IMR-90 (cell line): ENCODE data around the gene KCNIP1. TPM values are rescaled to one million over a fixed set of nuclear protein-coding genes. Genes with fewer than 3 reads are reported as not detected.

Source experiments
- ATAC-seq: fragments of 200-7000 bp; cut with Tn5 transposase; 2 replicates; pipeline ENCODE4 v1.9.1; 2020; ENCODE audit warnings: low read depth, mild to moderate bottlenecking, moderate library complexity
- BruUV-seq: library from RNA; stranded (reverse); fragments of 400-500 nt; replicated peaks from 2 replicates; lab custom pipeline; 2021; lab: Mats Ljungman, UMichigan
- CTCF ChIA-PET: fragments of 300-600 bp; formaldehyde crosslinking; extraction: SDS; loops from one replicate; lab custom pipeline; 2021; ENCODE audit warnings: antibody characterized with exemption; lab: Yijun Ruan, JAX
- POLR2A ChIA-PET: fragments of 300-600 bp; sonication (Branson Sonifier 250); formaldehyde crosslinking; loops from one replicate; lab custom pipeline; 2022; ENCODE audit warnings: antibody characterized with exemption; ENCODE audit not compliant: unreplicated experiment; lab: Charles Lee
- DNase-seq: peaks from one replicate; pipeline ENCODE4 v3.0.0; 2013
- H2AFZ ChIP-seq: replicated peaks from 2 replicates; pipeline ENCODE3; 2013; ENCODE audit warnings: low read length, mild to moderate bottlenecking; ENCODE audit not compliant: poor library complexity
- H2AK5ac ChIP-seq: 2 replicates; pipeline ENCODE4 v1.6.1; 2013; ENCODE audit warnings: low read depth, low read length, inconsistent platforms
- H2AK9ac ChIP-seq: replicated peaks from 2 replicates; pipeline ENCODE3; 2013; ENCODE audit warnings: mild to moderate bottlenecking, low read depth, low read length, moderate library complexity; ENCODE audit not compliant: poor library complexity
- H2BK120ac ChIP-seq: 2 replicates; pipeline ENCODE4 v1.6.1; 2013; ENCODE audit warnings: low read depth, low read length, inconsistent platforms
- H2BK15ac ChIP-seq: 3 replicates; pipeline ENCODE4 v1.6.1; 2013; ENCODE audit warnings: low read depth, low read length, inconsistent platforms
- H2BK20ac ChIP-seq: 2 replicates; pipeline ENCODE4 v1.6.1; 2013; ENCODE audit warnings: low read depth, mild to moderate bottlenecking, inconsistent platforms, low read length, moderate library complexity
- H2BK5ac ChIP-seq: 2 replicates; pipeline ENCODE4 v1.6.1; 2013; ENCODE audit warnings: mild to moderate bottlenecking, low read depth, low read length, inconsistent platforms; ENCODE audit not compliant: poor library complexity, severe bottlenecking
- H3K14ac ChIP-seq: replicated peaks from 2 replicates; pipeline ENCODE4 v1.6.1; 2013; ENCODE audit warnings: low read depth, low read length, inconsistent platforms
- H3K18ac ChIP-seq: 2 replicates; pipeline ENCODE4 v1.6.1; 2013; ENCODE audit warnings: low read depth, low read length, control low read depth
- H3K23ac ChIP-seq: 2 replicates; pipeline ENCODE4 v1.6.1; 2013; ENCODE audit warnings: low read depth, low read length, inconsistent platforms
- H3K27ac ChIP-seq: 2 replicates; pipeline ENCODE4 v1.5.1; 2013; ENCODE audit warnings: mild to moderate bottlenecking, control low read depth, low read length; ENCODE audit not compliant: insufficient read depth
- H3K27me3 ChIP-seq: 2 replicates; pipeline ENCODE4 v1.6.1; 2013; ENCODE audit warnings: low read length; ENCODE audit not compliant: control insufficient read depth, insufficient read depth
- H3K36me3 ChIP-seq: 2 replicates; pipeline ENCODE4 v1.6.1; 2013; ENCODE audit warnings: low read length, mixed read lengths; ENCODE audit not compliant: control insufficient read depth, insufficient read depth
- H3K4ac ChIP-seq: 2 replicates; pipeline ENCODE4 v1.6.1; 2013; ENCODE audit warnings: low read depth, low read length, inconsistent platforms
- H3K4me1 ChIP-seq: 2 replicates; pipeline ENCODE4 v1.6.1; 2013; ENCODE audit warnings: low read length, mixed read lengths; ENCODE audit not compliant: control insufficient read depth, insufficient read depth
- H3K4me2 ChIP-seq: 2 replicates; pipeline ENCODE4 v1.6.1; 2013; ENCODE audit warnings: low read depth, mild to moderate bottlenecking, control low read depth, low read length, moderate library complexity
- H3K4me3 ChIP-seq: 2 replicates; pipeline ENCODE4 v1.5.1; 2013; ENCODE audit warnings: low read depth, mild to moderate bottlenecking, control low read depth, low read length, moderate library complexity; ENCODE audit not compliant: insufficient read depth
- H3K56ac ChIP-seq: 2 replicates; pipeline ENCODE4 v1.6.1; 2013; ENCODE audit warnings: low read length, inconsistent platforms; ENCODE audit not compliant: insufficient read depth; ENCODE audit errors: extremely low read depth
- H3K79me1 ChIP-seq, 2 experiments: 2 replicates each; pipeline ENCODE4 v1.6.1; 2013; ENCODE audit warnings: low read length in 2 of 2, inconsistent platforms in 1 of 2, low read depth in 1 of 2
- H3K9ac ChIP-seq: 2 replicates; pipeline ENCODE4 v1.6.1; 2013; ENCODE audit warnings: low read depth, low read length, control low read depth
- H3K9me1 ChIP-seq: 2 replicates; pipeline ENCODE4 v1.6.1; 2013; ENCODE audit warnings: low read length, inconsistent platforms; ENCODE audit not compliant: insufficient read depth
- H3K9me3 ChIP-seq: 2 replicates; pipeline ENCODE4 v1.6.1; 2013; ENCODE audit warnings: low read length; ENCODE audit not compliant: control insufficient read depth, insufficient read depth
- H4K20me1 ChIP-seq: 2 replicates; pipeline ENCODE4 v1.6.1; 2013; ENCODE audit warnings: low read length, inconsistent platforms; ENCODE audit not compliant: insufficient read depth
- H4K5ac ChIP-seq: 2 replicates; pipeline ENCODE4 v1.6.1; 2013; ENCODE audit warnings: mild to moderate bottlenecking, low read depth, low read length, control low read depth
- H4K8ac ChIP-seq, 2 experiments: 2 replicates each; pipeline ENCODE4 v1.6.1; 2013; ENCODE audit warnings: low read depth in 2 of 2, low read length in 2 of 2, control low read depth in 1 of 2, inconsistent platforms in 1 of 2
- H4K91ac ChIP-seq: 2 replicates; pipeline ENCODE4 v1.6.1; 2013; ENCODE audit warnings: low read depth, low read length, inconsistent platforms; ENCODE audit not compliant: insufficient read depth
- SMC3 ChIP-seq: fragments of 150-350 bp; IDR thresholded peaks from 2 replicates; pipeline ENCODE4 v1.6.1; 2016; ENCODE audit warnings: low read depth, mild to moderate bottlenecking, antibody characterized with exemption, low read length, moderate library complexity
- WGBS, 2 experiments: methylation state at CpG; one replicate each; pipeline versions ENCODE4 v1.1.5 to v1.1.7; 2013; ENCODE audit warnings: missing lambda C conversion rate in 2 of 2; ENCODE audit not compliant: insufficient read length in 1 of 2; ENCODE audit errors: extremely low coverage in 2 of 2; 5-methylcytosine and 5-hydroxymethylcytosine counted together
- dilution Hi-C: fragments of 300-500 bp; cut with HindIII; formaldehyde crosslinking; loops from one replicate; pipeline ENCODE4 v1.14.3; 2018; ENCODE audit warnings: low sequenced_read_pairs; ENCODE audit not compliant: unreplicated experiment
- in situ Hi-C: fragments of 300-500 bp; cut with MboI; formaldehyde crosslinking; loops from 3 replicates; pipeline ENCODE4 v1.14.3; 2019; ENCODE audit warnings: low sequenced_read_pairs, inconsistent platforms, mixed read lengths
- intact Hi-C: fragments of 100-400 bp; cut with micrococcal nuclease; formaldehyde crosslinking; loops from 2 replicates; pipeline ENCODE4 v1.10.0; 2022
- polyA plus RNA-seq, 3 experiments: library from polyadenylated mRNA; depleted of rRNA; stranded (reverse); fragments of >200 nt; gene quantifications; 2 replicates each; pipeline ENCODE4 v1.2.3, GENCODE V29; 2012; ENCODE audit warnings: low replicate concordance in 1 of 3
- total RNA-seq: library from RNA; depleted of rRNA; stranded (reverse); fragments of >200 nt; gene quantifications from 2 replicates; pipeline ENCODE4 v1.2.3, GENCODE V29; 2012
- TF ChIP-seq, protein P1 (sequence below): fragments of 150-350 bp; IDR thresholded peaks from 2 replicates; pipeline ENCODE4 v1.6.1; 2017; ENCODE audit warnings: mild to moderate bottlenecking, antibody characterized with exemption, low read length, low read depth

Gene KCNIP1
- total and polyA plus RNA-seq, 2 of the 4 experiments (the other 2 are of a cell fraction) = not detected

GRCh38 chr5:170483701-170484458 is 19.9 kb upstream of the KCNIP1 start:
- no peaks in the 10 kb centered on the region for H3K27me3 ChIP-seq
- H3K9ac ChIP-seq = no peak overlapping the region
- TF ChIP-seq, protein P1, sequence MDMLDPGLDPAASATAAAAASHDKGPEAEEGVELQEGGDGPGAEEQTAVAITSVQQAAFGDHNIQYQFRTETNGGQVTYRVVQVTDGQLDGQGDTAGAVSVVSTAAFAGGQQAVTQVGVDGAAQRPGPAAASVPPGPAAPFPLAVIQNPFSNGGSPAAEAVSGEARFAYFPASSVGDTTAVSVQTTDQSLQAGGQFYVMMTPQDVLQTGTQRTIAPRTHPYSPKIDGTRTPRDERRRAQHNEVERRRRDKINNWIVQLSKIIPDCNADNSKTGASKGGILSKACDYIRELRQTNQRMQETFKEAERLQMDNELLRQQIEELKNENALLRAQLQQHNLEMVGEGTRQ = peak; percentile 48; the same call in 1 of the 2 replicates
- TF ChIP-seq SMC3 = no peak
- BruUV-seq = no TSS peak
- no peak overlapping the region for H3K18ac ChIP-seq
- H3K4ac ChIP-seq = no peak overlapping the region
- H2AK5ac ChIP-seq = no peak overlapping the region
- CTCF ChIA-PET = no interaction called here
- intact Hi-C loops = no loop called here
- DNase-seq (no peak), ATAC-seq (no peak)
- no peaks in the 10 kb centered on the region for H3K36me3 ChIP-seq
- no peak overlapping the region for H4K91ac ChIP-seq
- no peaks in the 10 kb centered on the region for H3K9me3 ChIP-seq
- no peaks in the 10 kb centered on the region for H4K20me1 ChIP-seq
- peak overlapping the region; percentile 6 for H2AK9ac ChIP-seq
- H3K4me2 ChIP-seq = no peak overlapping the region
- no peak overlapping the region for H3K27ac ChIP-seq
- H4K8ac ChIP-seq = no peak overlapping the region
- no peaks in the 10 kb centered on the region for H3K4me1 ChIP-seq
- WGBS, 2 experiments = 67% methylated on average over 12 of the region's 19 CpGs; no CpG with 5 or more reads in 1 of the 2 experiments
- no peak overlapping the region for H2BK5ac ChIP-seq
- POLR2A ChIA-PET = no interaction called here
- no peak overlapping the region for H4K5ac ChIP-seq
- no peaks in the 10 kb centered on the region for H3K79me1 ChIP-seq
- no peak overlapping the region for H3K14ac ChIP-seq
- H2BK15ac ChIP-seq = no peak overlapping the region
- H2BK20ac ChIP-seq = no peak overlapping the region
- no peak overlapping the region for H3K56ac ChIP-seq
- peak overlapping the region; percentile 17 for H2AFZ ChIP-seq
- in situ Hi-C loops = no loop called here
- H3K4me3 ChIP-seq = no peak overlapping the region
- H2BK120ac ChIP-seq = no peak overlapping the region
- no peak overlapping the region for H3K23ac ChIP-seq
- dilution Hi-C loops = no loop called here
- H3K9me1 ChIP-seq = no peaks in the 10 kb centered on the region
